CD14-positive monocyte (primary cell): ENCODE data around the gene CNGB1. TPM values are rescaled to one million over a fixed set of nuclear protein-coding genes. Genes with fewer than 3 reads are reported as not detected.
A peak's percentile ranks its signal among the peaks of the same experiment; 100 is the strongest.

Experiments
- DNase-seq, 3 donors: peaks; one replicate each; pipeline ENCODE4 v3.0.0-alpha.2; 2011 to 2022
- H2AFZ ChIP-seq: 2 replicates; pipeline ENCODE4 v1.6.0; 2012; ENCODE audit warnings: mild to moderate bottlenecking, low read depth, low read length, inconsistent platforms; ENCODE audit not compliant: insufficient read depth, poor library complexity, severe bottlenecking
- H3K27ac ChIP-seq, 2 donors: 1 replicate in 1 of 2; 2 replicates in 1 of 2; pipeline ENCODE4 v1.5.1; 2012 to 2013; ENCODE audit warnings: low read length in 2 of 2, control low read depth in 1 of 2, inconsistent platforms in 1 of 2, low read depth in 1 of 2, mild to moderate bottlenecking in 1 of 2
- H3K27me3 ChIP-seq, 2 donors: one replicate each; pipeline versions ENCODE4 v1.6.0 to v1.6.1; 2011 to 2013; ENCODE audit warnings: low read length in 2 of 2; ENCODE audit not compliant: control insufficient read depth in 2 of 2, insufficient read depth in 2 of 2
- H3K36me3 ChIP-seq, 2 donors: replicated peaks in 1 of 2; 1 replicate in 1 of 2; 2 replicates in 1 of 2; pipeline versions ENCODE4 v1.5.1 to v1.6.1; 2012 to 2013; ENCODE audit warnings: low read length in 2 of 2, control low read depth in 1 of 2, inconsistent platforms in 1 of 2, mild to moderate bottlenecking in 1 of 2; ENCODE audit not compliant: insufficient read depth in 2 of 2, control insufficient read depth in 1 of 2
- H3K4me1 ChIP-seq, 2 donors: 1 replicate in 1 of 2; 2 replicates in 1 of 2; pipeline versions ENCODE4 v1.5.1 to v1.6.1; 2012 to 2013; ENCODE audit warnings: low read length in 2 of 2, control low read depth in 1 of 2, inconsistent platforms in 1 of 2, mild to moderate bottlenecking in 1 of 2, moderate library complexity in 1 of 2; ENCODE audit not compliant: insufficient read depth in 2 of 2, control insufficient read depth in 1 of 2
- H3K4me2 ChIP-seq: replicated peaks from 2 replicates; pipeline ENCODE3; 2012; ENCODE audit warnings: low read length, moderate library complexity, mild to moderate bottlenecking; ENCODE audit not compliant: poor library complexity, severe bottlenecking; ENCODE audit errors: extremely low read depth
- H3K4me3 ChIP-seq, 3 experiments: fragments of 200-600 bp in 1 of 3; sonication (generic) in 1 of 3; replicated peaks in 1 of 3; 1 replicate in 2 of 3; 2 replicates in 1 of 3; pipeline ENCODE4 v1.5.1; 2011 to 2013; ENCODE audit warnings: low read length in 3 of 3, mild to moderate bottlenecking in 3 of 3, control low read depth in 2 of 3, low read depth in 2 of 3, inconsistent platforms in 1 of 3, moderate library complexity in 1 of 3
- H3K79me2 ChIP-seq: 2 replicates; pipeline ENCODE4 v1.6.0; 2012; ENCODE audit warnings: mild to moderate bottlenecking, control low read depth, inconsistent platforms, low read length, moderate library complexity; ENCODE audit not compliant: insufficient read depth
- H3K9ac ChIP-seq: 2 replicates; pipeline ENCODE4 v1.6.0; 2017; ENCODE audit warnings: low read length, mild to moderate bottlenecking; ENCODE audit not compliant: insufficient read depth, poor library complexity, severe bottlenecking
- H3K9me3 ChIP-seq, 2 donors: replicated peaks in 1 of 2; 1 replicate in 1 of 2; 2 replicates in 1 of 2; pipeline versions ENCODE4 v1.5.1 to v1.6.1; 2012 to 2013; ENCODE audit warnings: low read length in 2 of 2, control low read depth in 1 of 2; ENCODE audit not compliant: control insufficient read depth in 1 of 2, insufficient read depth in 1 of 2
- H4K20me1 ChIP-seq: 2 replicates; pipeline ENCODE4 v1.6.0; 2012; ENCODE audit warnings: mild to moderate bottlenecking, low read length, control low read depth, moderate library complexity; ENCODE audit not compliant: insufficient read depth
- H3K27ac Mint-ChIP-seq, 7 donors: one replicate each; pipeline ENCODE4 v1.8.0; 2020; ENCODE audit warnings: mild to moderate bottlenecking in 7 of 7, mixed read lengths in 7 of 7, moderate library complexity in 6 of 7, inconsistent platforms in 2 of 7
- H3K27me3 Mint-ChIP-seq, 3 donors: one replicate each; pipeline ENCODE4 v1.8.0; 2021 to 2022; ENCODE audit warnings: low read depth in 3 of 3, mild to moderate bottlenecking in 3 of 3, mixed read lengths in 3 of 3, moderate library complexity in 3 of 3, inconsistent platforms in 1 of 3
- H3K36me3 Mint-ChIP-seq, 2 donors: one replicate each; pipeline ENCODE4 v1.8.0; 2020; ENCODE audit warnings: mixed read lengths in 2 of 2, inconsistent platforms in 1 of 2, mild to moderate bottlenecking in 1 of 2
- H3K4me1 Mint-ChIP-seq: one replicate; pipeline ENCODE4 v1.8.0; 2020; ENCODE audit warnings: mild to moderate bottlenecking, mixed read lengths
- H3K4me3 Mint-ChIP-seq, 2 donors: one replicate each; pipeline ENCODE4 v1.8.0; 2020; ENCODE audit warnings: mild to moderate bottlenecking in 2 of 2, mixed read lengths in 2 of 2, moderate library complexity in 1 of 2
- H3K9me3 Mint-ChIP-seq, 7 donors: one replicate each; pipeline ENCODE4 v1.8.0; 2020 to 2022; ENCODE audit warnings: mixed read lengths in 7 of 7, mild to moderate bottlenecking in 6 of 7, moderate library complexity in 6 of 7, inconsistent platforms in 2 of 7
- WGBS: methylation state at CpG from one replicate; pipeline ENCODE4 v1.1.5; 2013; ENCODE audit warnings: missing lambda C conversion rate; ENCODE audit not compliant: insufficient coverage; 5-methylcytosine and 5-hydroxymethylcytosine counted together
- intact Hi-C, 2 donors: fragments of 100-400 bp; cut with micrococcal nuclease; formaldehyde crosslinking; loops; one replicate each; pipeline versions ENCODE4 v1.15.0 to v1.15.1; 2023
- polyA plus RNA-seq, 3 donors: library from polyadenylated mRNA; depleted of rRNA in 1 of 3; unstranded in 2 of 3; stranded (reverse) in 1 of 3; fragments of 300-500 nt in 2 of 3; fragments of >200 nt in 1 of 3; fragmentation: Illumina TruSeq in 2 of 3; gene quantifications; 1 replicate in 2 of 3; 2 replicates in 1 of 3; pipeline ENCODE4 v1.2.3, GENCODE V29; 2012 to 2021
- TF ChIP-seq, protein P1 (sequence below): fragments of 200-600 bp; IDR thresholded peaks from one replicate; pipeline ENCODE4 v1.8.0; 2022; ENCODE audit warnings: antibody characterized with exemption, mild to moderate bottlenecking

The CNGB1 gene
- polyA plus RNA-seq, 3 donors: not detected

DNA sequence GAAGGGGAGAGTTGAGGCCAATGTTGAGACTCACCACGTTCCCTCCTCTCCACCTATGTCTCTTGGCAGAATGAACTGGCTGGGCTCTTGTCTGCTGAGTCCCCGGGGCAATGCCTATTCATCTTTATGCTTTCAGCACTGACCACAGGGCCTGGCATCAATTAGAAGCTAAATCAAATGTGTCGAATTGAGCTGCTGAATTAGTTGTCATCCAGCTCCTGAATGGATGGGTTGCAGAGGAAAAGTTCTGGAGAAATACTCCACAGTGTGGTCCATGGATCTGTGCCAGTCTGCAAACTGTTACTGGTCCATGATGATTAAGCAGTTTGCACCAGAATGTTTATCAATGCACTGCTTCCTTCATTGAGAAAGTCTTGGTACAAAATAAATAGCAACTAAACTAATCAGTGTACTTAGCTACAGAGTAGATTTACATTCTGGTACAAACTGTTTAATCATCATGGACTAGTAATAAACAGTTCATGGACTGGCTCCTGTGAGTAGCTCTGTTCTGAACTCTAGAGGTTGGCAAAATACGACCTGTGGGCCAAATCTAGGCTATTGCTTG lies 4.6 kb downstream of the CNGB1 start:
- no peaks in the 10 kb centered on the region for H3K36me3 ChIP-seq
- H3K9ac ChIP-seq: no peak overlapping the region
- Mint-ChIP-seq H3K36me3 (no peaks in the 10 kb centered on the region), H3K4me1 (no peaks in the 10 kb centered on the region), H3K27ac (peak overlapping the region in 1 of 7 donors; percentile 30), H3K9me3 (no peaks in the 10 kb centered on the region), H3K27me3 (peaks cover 0 to 9% (median 2%) of the 10 kb centered on the region in 3 donors), H3K4me3 (no peak overlapping the region)
- intact Hi-C loops: no loop called here
- TF ChIP-seq, protein P1, sequence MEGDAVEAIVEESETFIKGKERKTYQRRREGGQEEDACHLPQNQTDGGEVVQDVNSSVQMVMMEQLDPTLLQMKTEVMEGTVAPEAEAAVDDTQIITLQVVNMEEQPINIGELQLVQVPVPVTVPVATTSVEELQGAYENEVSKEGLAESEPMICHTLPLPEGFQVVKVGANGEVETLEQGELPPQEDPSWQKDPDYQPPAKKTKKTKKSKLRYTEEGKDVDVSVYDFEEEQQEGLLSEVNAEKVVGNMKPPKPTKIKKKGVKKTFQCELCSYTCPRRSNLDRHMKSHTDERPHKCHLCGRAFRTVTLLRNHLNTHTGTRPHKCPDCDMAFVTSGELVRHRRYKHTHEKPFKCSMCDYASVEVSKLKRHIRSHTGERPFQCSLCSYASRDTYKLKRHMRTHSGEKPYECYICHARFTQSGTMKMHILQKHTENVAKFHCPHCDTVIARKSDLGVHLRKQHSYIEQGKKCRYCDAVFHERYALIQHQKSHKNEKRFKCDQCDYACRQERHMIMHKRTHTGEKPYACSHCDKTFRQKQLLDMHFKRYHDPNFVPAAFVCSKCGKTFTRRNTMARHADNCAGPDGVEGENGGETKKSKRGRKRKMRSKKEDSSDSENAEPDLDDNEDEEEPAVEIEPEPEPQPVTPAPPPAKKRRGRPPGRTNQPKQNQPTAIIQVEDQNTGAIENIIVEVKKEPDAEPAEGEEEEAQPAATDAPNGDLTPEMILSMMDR: no peak
- no peak overlapping the region for H3K4me2 ChIP-seq
- no peak overlapping the region for H3K27ac ChIP-seq
- no peaks in the 10 kb centered on the region for H3K79me2 ChIP-seq
- no peak for DNase-seq
- no peaks in the 10 kb centered on the region for H3K27me3 ChIP-seq
- no peaks in the 10 kb centered on the region for H4K20me1 ChIP-seq
- no peaks in the 10 kb centered on the region for H3K4me1 ChIP-seq
- H3K9me3 ChIP-seq: no peaks in the 10 kb centered on the region
- WGBS: 21% methylated on average over 3 of the region's 4 CpGs
- H2AFZ ChIP-seq: no peak overlapping the region
- H3K4me3 ChIP-seq: no peak overlapping the region

- H3K9me3 ChIP-seq: no peaks in the 10 kb centered on the region
- H3K27ac Mint-ChIP-seq: peak overlapping the region in 1 of 7 donors; percentile 57
- TF ChIP-seq, protein P1: no peak
- H4K20me1 ChIP-seq: no peaks in the 10 kb centered on the region
- H2AFZ ChIP-seq: no peak overlapping the region
- no peaks in the 10 kb centered on the region for H3K9me3 Mint-ChIP-seq
- no peaks in the 10 kb centered on the region for H3K4me1 ChIP-seq
- intact Hi-C loops: no loop called here
- no peaks in the 10 kb centered on the region for H3K4me1 Mint-ChIP-seq
- H3K36me3 ChIP-seq: no peaks in the 10 kb centered on the region
- no peaks in the 10 kb centered on the region for H3K79me2 ChIP-seq
- no peak overlapping the region for H3K4me3 ChIP-seq
- no peaks in the 10 kb centered on the region for H3K36me3 Mint-ChIP-seq
- no peak overlapping the region for H3K27ac ChIP-seq
- no peaks in the 10 kb centered on the region for H3K27me3 ChIP-seq
- 74% methylated on average over 9 of the region's 10 CpGs for WGBS
- H3K4me2 ChIP-seq: no peak overlapping the region
- H3K27me3 Mint-ChIP-seq: peaks cover 0 to 9% (median 2%) of the 10 kb centered on the region in 3 donors
- H3K4me3 Mint-ChIP-seq: no peak overlapping the region
- no peak overlapping the region for H3K9ac ChIP-seq
- no peak for DNase-seq
These were observed 6.7 kb downstream of the CNGB1 start for GRCh38 chr16:57964157-57964700.
